Superior temporal gyrus (tissue), 1 donor: Measurements from ENCODE around the gene ELOA.
"Not testable (repeated sequence)": the region's sequence is repeated elsewhere in the genome, so short reads cannot be mapped to it uniquely, and the experiment has no call there.

Experiments used
- DNase-seq: peaks from one replicate; pipeline ENCODE4 v3.0.0-alpha.2; 2016; ENCODE audit errors: extremely low spot score

The ELOA gene

DNA sequence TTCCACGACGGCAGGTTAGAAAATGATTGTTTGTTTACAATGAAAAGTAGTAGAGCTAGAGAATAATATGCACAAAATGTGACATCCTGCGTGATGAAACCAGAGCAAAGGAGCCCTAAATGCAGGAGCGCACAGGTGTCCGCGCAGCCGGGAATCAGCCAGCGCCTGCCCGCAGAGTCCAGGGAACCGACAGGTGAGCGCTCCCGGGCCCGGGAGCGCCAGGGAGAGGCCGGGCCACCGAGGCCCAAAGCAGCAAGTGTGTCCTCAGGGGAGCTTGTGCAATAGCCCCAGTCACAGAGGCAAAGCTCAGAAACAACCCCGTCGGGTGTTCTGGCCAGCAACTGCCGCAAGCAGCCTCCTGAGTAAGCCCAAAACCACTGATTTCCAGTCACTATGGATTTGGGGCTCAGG, 58.1 kb downstream of the ELOA start:
- DNase-seq, result no peak

DNA sequence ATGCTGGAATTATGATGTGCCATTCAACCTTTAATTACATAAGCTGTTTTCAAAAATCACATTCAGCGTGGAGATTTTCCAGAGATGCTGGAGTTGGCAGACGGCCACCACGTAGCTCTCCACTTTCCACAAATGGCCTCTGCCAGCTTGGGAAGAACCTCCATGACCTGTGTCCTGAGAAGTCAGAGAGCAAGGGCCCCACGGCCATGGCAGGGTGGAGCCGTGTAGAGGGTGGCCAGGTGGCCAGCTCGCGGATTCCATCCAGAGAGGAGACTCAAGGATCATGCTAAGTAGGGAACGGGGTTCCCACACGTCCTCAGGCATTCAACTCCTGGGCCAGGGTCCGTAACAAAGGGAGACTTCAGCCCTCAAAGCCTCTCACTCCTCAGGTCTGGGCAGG, 58.6 kb downstream of the ELOA start:
- DNase-seq, result no peak

DNA sequence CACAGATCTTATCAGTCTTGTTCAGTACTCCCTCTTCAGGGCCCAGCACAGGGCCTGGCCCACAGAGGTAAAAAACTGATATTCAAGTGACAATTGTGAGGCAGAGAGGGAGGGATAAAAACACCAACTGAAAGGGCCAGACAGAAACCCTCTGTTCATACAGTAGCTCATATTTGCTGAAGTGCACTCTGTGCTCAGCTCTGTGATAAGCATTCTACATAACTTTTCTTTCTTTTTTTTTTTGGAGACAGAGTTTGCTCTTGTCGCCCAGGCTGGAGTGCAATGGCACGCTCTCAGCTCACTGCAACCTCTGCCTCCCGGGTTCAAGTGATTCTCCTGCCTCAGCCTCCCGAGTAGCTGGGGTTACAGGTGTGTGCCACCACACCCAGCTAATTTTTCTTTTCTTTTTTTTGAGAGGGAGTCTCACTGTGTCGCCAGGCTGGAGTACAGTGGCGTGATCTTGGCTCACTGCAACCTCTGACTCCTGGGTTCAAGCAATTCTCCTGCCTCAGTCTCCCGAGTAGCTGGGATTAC, 59.6 kb downstream of the ELOA start:
- not testable (repeated sequence) for DNase-seq

DNA sequence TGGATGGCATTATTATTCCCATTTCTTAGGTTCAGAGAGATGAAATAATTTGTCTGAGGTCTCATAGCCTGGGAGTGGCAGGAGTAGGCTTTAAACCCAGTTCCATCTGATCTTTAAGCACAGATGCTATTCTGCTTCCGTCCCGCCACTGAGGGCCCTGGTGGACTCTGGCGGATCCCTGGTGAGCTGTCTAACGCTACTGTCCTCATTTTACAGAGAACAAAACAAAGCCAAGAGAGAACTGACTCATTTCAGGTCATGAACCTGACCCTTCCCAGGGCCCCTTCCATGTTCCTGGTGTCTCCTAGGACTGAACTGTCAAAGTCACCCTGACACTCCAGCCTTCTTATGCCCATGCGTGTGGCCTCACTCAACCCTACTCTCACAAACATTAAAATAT, 60.4 kb downstream of the ELOA start:
- DNase-seq, result no peak

DNA sequence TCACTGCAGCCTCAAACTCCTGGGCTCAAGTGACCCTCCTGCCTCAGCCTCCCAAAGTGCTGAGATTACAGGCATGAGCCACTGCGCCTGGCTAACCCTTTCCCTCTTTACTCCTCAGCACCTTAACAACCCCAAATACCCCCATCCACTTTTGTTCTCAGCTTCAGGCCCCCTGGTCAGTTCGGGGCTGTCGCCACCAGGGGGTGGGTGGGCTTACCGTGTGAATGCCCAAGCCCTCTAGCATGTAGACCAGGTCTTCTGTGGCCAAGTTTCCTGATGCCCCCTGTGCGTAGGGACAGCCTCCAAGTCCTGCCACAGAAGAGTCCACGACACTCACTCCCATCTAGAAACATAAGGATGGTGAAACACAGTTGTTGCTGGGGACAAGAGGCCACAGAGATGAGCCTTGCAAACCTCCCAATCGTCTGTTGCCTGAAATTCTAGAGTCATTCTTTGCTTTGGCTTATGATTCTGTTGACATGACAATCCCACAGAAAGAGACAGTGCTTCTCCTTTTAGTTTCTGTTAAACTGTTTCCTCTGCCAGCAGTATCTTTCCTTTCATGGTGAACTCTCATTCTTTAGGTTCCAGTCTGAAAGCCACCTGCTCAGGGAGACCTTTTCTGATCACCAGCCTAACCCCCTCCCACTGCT, 61.0 kb downstream of the ELOA start:
- no peak for DNase-seq

DNA sequence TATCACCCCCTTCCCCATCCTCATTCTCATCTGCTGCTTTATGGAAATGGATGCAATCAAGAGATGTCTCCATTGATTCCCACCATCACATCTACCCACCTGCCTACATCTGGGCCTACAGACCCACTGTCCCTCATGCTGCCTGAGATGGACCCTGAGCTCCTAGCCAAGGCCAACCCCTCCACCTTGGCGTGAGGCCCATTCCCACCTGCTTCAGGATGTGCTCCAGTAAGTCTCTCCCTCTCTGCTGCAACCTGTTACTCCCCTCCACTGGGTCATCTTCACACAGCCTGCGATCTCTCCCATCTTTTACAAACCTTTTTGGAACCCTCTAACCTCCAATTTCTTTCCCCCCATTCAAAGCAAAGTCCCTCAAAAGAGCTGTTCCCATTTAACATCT, 61.8 kb downstream of the ELOA start:
- DNase-seq, result no peak

DNA sequence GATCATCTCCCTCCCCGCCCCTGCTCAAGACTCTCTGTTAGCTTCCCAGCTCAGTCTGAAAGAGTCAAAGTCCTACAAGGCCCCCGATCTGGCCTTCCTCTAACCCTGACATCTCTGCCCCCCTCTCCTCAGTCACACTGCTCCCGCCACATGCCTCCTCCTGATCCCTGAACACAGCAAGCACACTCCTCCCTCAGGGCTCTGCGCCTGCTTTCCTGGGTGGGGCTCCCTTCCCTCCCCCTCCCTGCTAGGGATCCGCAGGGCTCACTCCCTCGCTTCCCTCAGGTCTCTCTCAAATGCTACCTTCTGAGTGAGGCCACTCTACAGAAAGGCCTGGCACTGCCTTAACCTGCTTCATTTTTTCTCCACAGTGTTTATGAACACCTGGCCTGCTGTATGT, 63.0 kb downstream of the ELOA start:
- DNase-seq, result no peak

DNA sequence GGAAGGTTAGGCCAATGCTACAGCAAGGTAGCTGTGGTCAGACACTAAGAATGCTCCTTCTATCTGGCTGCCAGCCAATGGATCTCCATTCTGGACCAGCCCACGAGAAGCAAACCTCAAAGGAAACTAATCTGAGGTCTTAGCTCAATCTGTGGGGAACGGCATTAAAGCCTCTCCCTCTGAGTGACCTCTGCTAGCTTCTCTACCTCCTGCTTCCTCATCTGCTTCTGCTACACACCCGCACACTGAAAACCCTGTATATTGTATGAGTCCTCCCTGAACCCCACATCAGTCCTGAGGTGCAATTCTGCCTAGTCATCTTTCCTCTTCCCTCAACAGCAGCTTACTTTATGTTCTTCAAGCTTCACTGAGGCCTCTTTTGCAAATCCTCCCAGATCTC, 64.2 kb downstream of the ELOA start:
- no peak for DNase-seq

DNA sequence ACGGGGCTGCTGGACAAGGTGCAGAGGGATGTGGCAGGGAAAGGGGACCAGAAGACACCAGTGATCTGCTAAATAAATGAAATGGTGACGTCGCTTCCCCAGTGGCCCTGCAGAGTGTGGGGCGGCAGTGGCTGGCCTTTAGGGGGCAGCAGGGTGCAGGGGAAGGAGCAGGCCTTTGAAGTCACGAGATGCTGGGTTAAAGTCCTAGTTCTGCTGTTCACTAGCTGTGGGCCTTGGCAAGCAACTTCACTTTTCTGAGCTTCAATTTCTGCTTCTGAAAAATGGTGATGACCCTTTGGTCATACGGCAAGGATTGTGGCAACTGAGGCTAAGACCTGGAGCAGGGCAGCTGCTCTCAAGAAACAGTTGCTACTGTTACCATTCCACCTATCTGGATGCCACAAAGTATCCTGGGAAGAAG, 66.5 kb downstream of the ELOA start:
- peak; percentile 66 for DNase-seq

DNA sequence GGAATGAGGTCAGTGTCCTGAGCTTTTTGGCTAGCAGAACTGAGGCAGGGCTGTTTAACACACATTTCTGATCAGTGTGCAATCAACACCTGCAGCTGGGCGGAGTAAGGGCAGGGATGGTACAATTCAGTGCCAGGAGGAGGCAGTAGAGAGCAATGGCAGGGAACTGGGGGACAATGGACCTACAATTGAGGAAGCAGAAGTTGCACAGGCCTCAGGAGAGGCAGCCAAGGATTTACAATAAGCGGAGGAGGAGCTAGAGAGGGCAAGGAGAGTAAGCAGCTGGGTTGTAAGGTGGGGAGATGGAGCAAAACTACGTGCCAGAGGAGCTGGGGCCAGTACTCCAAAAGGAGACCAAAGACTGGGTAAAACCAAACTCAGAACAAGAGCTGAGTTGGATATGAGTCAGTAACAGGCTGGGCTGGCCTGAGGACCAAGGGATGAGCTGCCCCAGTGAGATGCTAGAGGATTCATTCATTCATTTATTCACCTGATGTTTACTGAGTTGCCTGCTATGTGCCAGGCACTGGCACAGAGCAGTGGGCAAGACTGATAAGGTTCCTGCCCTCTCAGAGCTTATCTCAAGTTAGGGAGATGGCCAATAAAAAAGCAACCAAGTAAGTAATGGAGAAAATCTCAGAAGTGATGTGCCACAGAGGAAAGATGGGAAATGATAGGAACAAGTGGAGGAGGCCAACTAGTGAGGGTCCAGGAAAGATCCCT, 67.7 kb downstream of the ELOA start:
- peak; percentile 43 for DNase-seq
